Hepatocyte (in vitro differentiated cells): ENCODE measurements around the gene ADPRH.
"Not testable (repeated sequence)": the region's sequence is repeated elsewhere in the genome, so short reads cannot be mapped to it uniquely, and the experiment has no call there.

Experiments used
- EZH2phosphoT487 ChIP-seq: fragments of 200-600 bp; sonication (generic); IDR thresholded peaks from one replicate; pipeline ENCODE4 v1.6.1; 2018; ENCODE audit warnings: antibody characterized with exemption, mild to moderate bottlenecking, low read depth, moderate library complexity; ENCODE audit not compliant: unreplicated experiment, severe bottlenecking
- TF ChIP-seq, protein P1 (sequence below): fragments of 200-600 bp; sonication (generic); IDR thresholded peaks from 2 replicates; pipeline ENCODE4 v1.5.1; 2016; ENCODE audit warnings: antibody characterized with exemption, mild to moderate bottlenecking; ENCODE audit not compliant: poor library complexity

- TF ChIP-seq, protein P1, sequence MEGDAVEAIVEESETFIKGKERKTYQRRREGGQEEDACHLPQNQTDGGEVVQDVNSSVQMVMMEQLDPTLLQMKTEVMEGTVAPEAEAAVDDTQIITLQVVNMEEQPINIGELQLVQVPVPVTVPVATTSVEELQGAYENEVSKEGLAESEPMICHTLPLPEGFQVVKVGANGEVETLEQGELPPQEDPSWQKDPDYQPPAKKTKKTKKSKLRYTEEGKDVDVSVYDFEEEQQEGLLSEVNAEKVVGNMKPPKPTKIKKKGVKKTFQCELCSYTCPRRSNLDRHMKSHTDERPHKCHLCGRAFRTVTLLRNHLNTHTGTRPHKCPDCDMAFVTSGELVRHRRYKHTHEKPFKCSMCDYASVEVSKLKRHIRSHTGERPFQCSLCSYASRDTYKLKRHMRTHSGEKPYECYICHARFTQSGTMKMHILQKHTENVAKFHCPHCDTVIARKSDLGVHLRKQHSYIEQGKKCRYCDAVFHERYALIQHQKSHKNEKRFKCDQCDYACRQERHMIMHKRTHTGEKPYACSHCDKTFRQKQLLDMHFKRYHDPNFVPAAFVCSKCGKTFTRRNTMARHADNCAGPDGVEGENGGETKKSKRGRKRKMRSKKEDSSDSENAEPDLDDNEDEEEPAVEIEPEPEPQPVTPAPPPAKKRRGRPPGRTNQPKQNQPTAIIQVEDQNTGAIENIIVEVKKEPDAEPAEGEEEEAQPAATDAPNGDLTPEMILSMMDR = not testable (repeated sequence)
- TF ChIP-seq EZH2phosphoT487 = not testable (repeated sequence)
Observed at GRCh38 chr3:119594929-119595328, 15.6 kb downstream of the ADPRH start.
